CD4-positive, alpha-beta T cell treated with Interleukin-2 at 100 ng/mL for 4 hours (primary cell): Measurements from ENCODE around the gene CTAGE9.

Experiments used
- DNase-seq: peaks from one replicate; pipeline ENCODE4 v3.0.0-alpha.2; 2020; ENCODE audit warnings: low spot score

CTAGE9 gene

DNA sequence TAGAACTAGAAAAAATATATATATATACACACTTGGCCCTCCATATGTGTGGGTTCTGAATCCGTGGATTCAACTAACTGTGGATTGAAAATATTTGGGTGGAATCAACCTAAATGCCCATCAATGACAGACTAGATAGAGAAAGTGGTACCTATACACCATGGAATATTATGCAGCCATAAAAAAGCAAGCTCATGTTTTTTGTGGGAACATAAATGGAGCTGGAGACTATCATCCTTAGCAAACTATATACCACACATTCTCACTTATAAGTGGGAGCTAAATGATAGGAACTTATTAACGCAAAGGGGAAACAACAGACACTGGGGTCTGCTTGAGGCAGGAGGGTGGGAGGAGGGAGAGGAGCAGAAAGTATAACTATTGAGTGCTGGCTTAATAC is 37.6 kb downstream of the CTAGE9 start:
- no peak for DNase-seq

DNA sequence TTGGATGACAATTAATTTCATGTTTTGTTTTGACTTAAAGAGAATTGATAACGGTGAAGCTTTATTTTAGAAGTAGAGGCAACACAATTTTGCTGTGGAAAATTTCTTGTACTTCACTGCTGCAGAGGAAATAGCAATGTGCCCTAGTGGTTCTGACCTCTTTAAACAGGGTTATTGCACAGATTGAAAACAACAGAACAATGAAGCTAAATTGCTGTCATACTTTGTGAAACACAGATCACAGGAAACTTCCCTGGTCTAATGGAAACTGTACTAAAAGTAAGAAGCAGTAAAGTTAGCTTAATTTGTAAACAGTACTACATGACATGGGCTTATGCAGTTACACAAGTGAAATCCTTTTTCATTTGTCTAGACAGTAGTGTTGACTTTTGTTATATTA is 40.9 kb downstream of the CTAGE9 start:
- DNase-seq: no peak

GRCh38 chr6:131663578-131664165 is 47.1 kb downstream of the CTAGE9 start:
- no peak for DNase-seq

DNA sequence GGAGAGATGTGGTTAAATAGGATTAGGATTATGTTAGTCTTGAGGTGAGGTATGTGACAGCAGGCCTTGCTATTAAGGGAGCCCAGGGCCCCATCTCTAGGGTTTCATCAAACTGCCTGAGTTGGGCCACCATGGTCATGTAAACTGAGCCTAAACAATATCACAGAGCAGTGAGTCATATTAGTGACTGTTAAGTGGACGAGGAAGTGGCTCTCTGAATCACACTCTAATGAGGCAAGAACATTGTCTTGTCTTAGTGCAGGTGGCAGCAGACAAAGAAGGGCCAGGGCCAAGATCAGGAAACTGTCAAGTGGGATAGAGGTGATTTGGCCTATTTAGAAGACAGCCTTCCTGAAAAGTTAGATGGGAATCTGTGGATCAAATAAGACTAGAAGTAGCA is 50.6 kb downstream of the CTAGE9 start:
- DNase-seq: no peak
